HepG2 (cell line): ENCODE results near the gene FXN. TPM values are rescaled to one million over a fixed set of nuclear protein-coding genes. Genes with fewer than 3 reads are reported as not detected.

Source experiments
- ARNT ChIP-seq: fragments of 450-650 bp; IDR thresholded peaks from 2 replicates; pipeline ENCODE4 v1.6.1; 2017
- ARNT2 ChIP-seq: sonication (generic); formaldehyde crosslinking; IDR thresholded peaks from 2 replicates; pipeline ENCODE4 v1.8.0; 2022; ENCODE audit warnings: mild to moderate bottlenecking, low read depth, missing genetic modification reagents, moderate library complexity
- CREB1 ChIP-seq, 2 experiments: fragments of 450-650 bp in 1 of 2; IDR thresholded peaks; 2 replicates each; pipeline ENCODE4 v1.6.1; 2016 to 2017; ENCODE audit warnings: control low read depth in 1 of 2, mild to moderate bottlenecking in 1 of 2, missing compliant biosample characterization in 1 of 2, missing genetic modification characterization in 1 of 2
- NONO ChIP-seq, 2 experiments: fragments of 450-650 bp in 1 of 2; sonication (generic) in 1 of 2; formaldehyde crosslinking in 1 of 2; IDR thresholded peaks in 1 of 2; conservative IDR thresholded peaks in 1 of 2; 2 replicates each; pipeline versions ENCODE4 v1.6.1 to v1.8.0; 2017 to 2022; ENCODE audit warnings: mild to moderate bottlenecking in 1 of 2, missing genetic modification reagents in 1 of 2, moderate library complexity in 1 of 2
- PHF8 ChIP-seq: sonication (generic); formaldehyde crosslinking; IDR thresholded peaks from 2 replicates; pipeline ENCODE4 v1.5.0; 2020; ENCODE audit warnings: missing genetic modification reagents
- RBFOX2 ChIP-seq: fragments of 200-400 bp; formaldehyde crosslinking; IDR thresholded peaks from 2 replicates; pipeline ENCODE4 v1.6.1; 2017; ENCODE audit warnings: low read depth, mild to moderate bottlenecking, low read length
- SAP130 ChIP-seq: IDR thresholded peaks from 2 replicates; pipeline ENCODE4 v1.6.1; 2016; ENCODE audit warnings: low read depth
- SNAI1 ChIP-seq: sonication (generic); formaldehyde crosslinking; IDR thresholded peaks from 2 replicates; pipeline ENCODE4 v1.5.0; 2020; ENCODE audit warnings: mild to moderate bottlenecking, missing genetic modification reagents, borderline replicate concordance
- TMF1 ChIP-seq: sonication (generic); formaldehyde crosslinking; IDR thresholded peaks from 2 replicates; pipeline ENCODE4 v1.8.1; 2022; ENCODE audit warnings: low read depth, missing genetic modification reagents
- ZNF282 ChIP-seq: fragments of 450-650 bp; IDR thresholded peaks from 2 replicates; pipeline ENCODE4 v1.6.1; 2018; ENCODE audit not compliant: partially characterized antibody
- ZNF430 ChIP-seq: sonication (generic); formaldehyde crosslinking; IDR thresholded peaks from 2 replicates; pipeline ENCODE4 v1.9.0; 2021; ENCODE audit warnings: mild to moderate bottlenecking, missing genetic modification reagents
- ZNF644 ChIP-seq: IDR thresholded peaks from 2 replicates; pipeline ENCODE4 v1.6.1; 2016; ENCODE audit warnings: low read depth
- ZNF781 ChIP-seq: sonication (generic); formaldehyde crosslinking; IDR thresholded peaks from 2 replicates; pipeline ENCODE4 v1.5.1; 2020; ENCODE audit warnings: borderline replicate concordance, mild to moderate bottlenecking, missing genetic modification reagents; ENCODE audit errors: not compliant biosample characterization
- polyA plus RNA-seq, 8 experiments: library from polyadenylated mRNA; depleted of rRNA in 3 of 8; stranded (reverse) in 7 of 8; unstranded in 1 of 8; fragments of >200 nt; fragmentation: Illumina TruSeq in 4 of 8; extraction: Trizol in 4 of 8; gene quantifications; 2 replicates each; pipeline versions ENCODE4 v1.2.1 to v1.2.3, GENCODE V29; 2011 to 2016; ENCODE audit warnings: low read depth in 4 of 8, missing spikeins in 1 of 8, mixed read lengths in 1 of 8; ENCODE audit not compliant: insufficient read depth in 1 of 8
- total RNA-seq, 5 experiments: library from RNA; depleted of rRNA; stranded (reverse); fragments of >200 nt; fragmentation: Illumina TruSeq; extraction: Trizol; gene quantifications; 2 replicates each; pipeline ENCODE4 v1.2.3, GENCODE V29; 2016; ENCODE audit warnings: low read depth in 1 of 5
- TF ChIP-seq, protein P1 (sequence below): sonication (generic); formaldehyde crosslinking; IDR thresholded peaks from 2 replicates; pipeline ENCODE4 v1.4.0; 2020; ENCODE audit warnings: mild to moderate bottlenecking, missing genetic modification reagents
- TF ChIP-seq, protein P2 (sequence below): sonication (generic); formaldehyde crosslinking; IDR thresholded peaks from 2 replicates; pipeline ENCODE4 v1.5.1; 2020; ENCODE audit warnings: mild to moderate bottlenecking, missing genetic modification reagents, borderline replicate concordance
- TF ChIP-seq, protein P3 (sequence below): sonication (generic); formaldehyde crosslinking; conservative IDR thresholded peaks from 2 replicates; pipeline ENCODE4 v1.4.0; 2020; ENCODE audit warnings: missing genetic modification reagents
- TF ChIP-seq, protein P4 (sequence below): sonication (generic); formaldehyde crosslinking; IDR thresholded peaks from 2 replicates; pipeline ENCODE4 v1.4.0; 2020; ENCODE audit warnings: mild to moderate bottlenecking, missing genetic modification reagents, borderline replicate concordance
- TF ChIP-seq, protein P5 (sequence below): sonication (generic); formaldehyde crosslinking; IDR thresholded peaks from 2 replicates; pipeline ENCODE4 v1.5.1; 2020; ENCODE audit warnings: missing genetic modification reagents, mild to moderate bottlenecking, borderline replicate concordance
- TF ChIP-seq, protein P6 (sequence below): sonication (generic); formaldehyde crosslinking; IDR thresholded peaks from 2 replicates; pipeline ENCODE4 v1.9.0; 2022; ENCODE audit warnings: low read depth, missing genetic modification reagents

Gene FXN
- total and polyA plus RNA-seq, 2 of the 13 experiments (the other 11 are each of a cell fraction or from before 2014, with no cell fraction given): 24.1 to 26.0 TPM

DNA sequence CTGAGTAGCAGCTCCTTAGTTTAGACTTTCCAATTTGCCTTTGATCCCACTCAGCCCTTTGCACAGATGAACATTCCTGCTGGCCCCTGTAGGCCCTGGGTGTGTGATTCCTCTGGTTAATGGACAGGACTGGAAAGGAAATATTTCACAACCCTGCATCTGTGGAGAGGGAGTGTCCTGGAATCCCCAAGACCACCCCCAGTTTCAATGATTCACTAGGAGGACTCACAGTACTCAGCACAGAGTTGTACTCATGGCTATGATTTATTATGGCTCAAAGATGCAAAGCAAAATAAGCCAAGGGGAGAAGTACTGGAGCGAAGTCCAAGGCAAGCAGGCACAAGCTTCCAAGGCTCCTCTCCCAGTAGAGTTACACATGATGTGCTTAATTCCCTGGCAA, 96.1 kb downstream of the FXN start (continued):
- TF ChIP-seq ZNF781: no peak
- TF ChIP-seq NONO (IDR thresholded peaks at IDR 0.05): no peak
- TF ChIP-seq NONO (CRISPR knock-in tag; conservative IDR thresholded peaks at IDR 0.05): 0 out of 2 replicates have a peak, but pooled peaks have one; percentile 40
- TF ChIP-seq, protein P1, sequence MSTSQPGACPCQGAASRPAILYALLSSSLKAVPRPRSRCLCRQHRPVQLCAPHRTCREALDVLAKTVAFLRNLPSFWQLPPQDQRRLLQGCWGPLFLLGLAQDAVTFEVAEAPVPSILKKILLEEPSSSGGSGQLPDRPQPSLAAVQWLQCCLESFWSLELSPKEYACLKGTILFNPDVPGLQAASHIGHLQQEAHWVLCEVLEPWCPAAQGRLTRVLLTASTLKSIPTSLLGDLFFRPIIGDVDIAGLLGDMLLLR (CRISPR knock-in tag): no peak
- no peak for TF ChIP-seq TMF1
- no peak for TF ChIP-seq RBFOX2
- TF ChIP-seq PHF8 (CRISPR knock-in tag): no peak
- TF ChIP-seq, protein P2, sequence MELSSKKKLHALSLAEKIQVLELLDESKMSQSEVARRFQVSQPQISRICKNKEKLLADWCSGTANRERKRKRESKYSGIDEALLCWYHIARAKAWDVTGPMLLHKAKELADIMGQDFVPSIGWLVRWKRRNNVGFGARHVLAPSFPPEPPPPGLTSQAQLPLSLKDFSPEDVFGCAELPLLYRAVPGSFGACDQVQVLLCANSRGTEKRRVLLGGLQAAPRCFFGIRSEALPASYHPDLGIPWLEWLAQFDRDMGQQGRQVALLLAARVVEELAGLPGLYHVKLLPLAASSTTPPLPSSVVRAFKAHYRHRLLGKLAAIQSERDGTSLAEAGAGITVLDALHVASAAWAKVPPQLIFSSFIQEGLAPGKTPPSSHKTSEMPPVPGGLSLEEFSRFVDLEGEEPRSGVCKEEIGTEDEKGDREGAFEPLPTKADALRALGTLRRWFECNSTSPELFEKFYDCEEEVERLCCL (CRISPR knock-in tag): no peak
- no peak for TF ChIP-seq ARNT2
- TF ChIP-seq, protein P3, sequence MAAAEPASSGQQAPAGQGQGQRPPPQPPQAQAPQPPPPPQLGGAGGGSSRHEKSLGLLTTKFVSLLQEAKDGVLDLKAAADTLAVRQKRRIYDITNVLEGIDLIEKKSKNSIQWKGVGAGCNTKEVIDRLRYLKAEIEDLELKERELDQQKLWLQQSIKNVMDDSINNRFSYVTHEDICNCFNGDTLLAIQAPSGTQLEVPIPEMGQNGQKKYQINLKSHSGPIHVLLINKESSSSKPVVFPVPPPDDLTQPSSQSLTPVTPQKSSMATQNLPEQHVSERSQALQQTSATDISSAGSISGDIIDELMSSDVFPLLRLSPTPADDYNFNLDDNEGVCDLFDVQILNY (CRISPR knock-in tag): no peak
- TF ChIP-seq, protein P4, sequence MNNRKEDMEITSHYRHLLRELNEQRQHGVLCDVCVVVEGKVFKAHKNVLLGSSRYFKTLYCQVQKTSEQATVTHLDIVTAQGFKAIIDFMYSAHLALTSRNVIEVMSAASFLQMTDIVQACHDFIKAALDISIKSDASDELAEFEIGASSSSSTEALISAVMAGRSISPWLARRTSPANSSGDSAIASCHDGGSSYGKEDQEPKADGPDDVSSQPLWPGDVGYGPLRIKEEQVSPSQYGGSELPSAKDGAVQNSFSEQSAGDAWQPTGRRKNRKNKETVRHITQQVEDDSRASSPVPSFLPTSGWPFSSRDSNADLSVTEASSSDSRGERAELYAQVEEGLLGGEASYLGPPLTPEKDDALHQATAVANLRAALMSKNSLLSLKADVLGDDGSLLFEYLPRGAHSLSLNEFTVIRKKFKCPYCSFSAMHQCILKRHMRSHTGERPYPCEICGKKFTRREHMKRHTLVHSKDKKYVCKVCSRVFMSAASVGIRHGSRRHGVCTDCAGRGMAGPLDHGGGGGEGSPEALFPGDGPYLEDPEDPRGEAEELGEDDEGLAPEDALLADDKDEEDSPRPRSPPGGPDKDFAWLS (CRISPR knock-in tag): no peak
- TF ChIP-seq, protein P5, sequence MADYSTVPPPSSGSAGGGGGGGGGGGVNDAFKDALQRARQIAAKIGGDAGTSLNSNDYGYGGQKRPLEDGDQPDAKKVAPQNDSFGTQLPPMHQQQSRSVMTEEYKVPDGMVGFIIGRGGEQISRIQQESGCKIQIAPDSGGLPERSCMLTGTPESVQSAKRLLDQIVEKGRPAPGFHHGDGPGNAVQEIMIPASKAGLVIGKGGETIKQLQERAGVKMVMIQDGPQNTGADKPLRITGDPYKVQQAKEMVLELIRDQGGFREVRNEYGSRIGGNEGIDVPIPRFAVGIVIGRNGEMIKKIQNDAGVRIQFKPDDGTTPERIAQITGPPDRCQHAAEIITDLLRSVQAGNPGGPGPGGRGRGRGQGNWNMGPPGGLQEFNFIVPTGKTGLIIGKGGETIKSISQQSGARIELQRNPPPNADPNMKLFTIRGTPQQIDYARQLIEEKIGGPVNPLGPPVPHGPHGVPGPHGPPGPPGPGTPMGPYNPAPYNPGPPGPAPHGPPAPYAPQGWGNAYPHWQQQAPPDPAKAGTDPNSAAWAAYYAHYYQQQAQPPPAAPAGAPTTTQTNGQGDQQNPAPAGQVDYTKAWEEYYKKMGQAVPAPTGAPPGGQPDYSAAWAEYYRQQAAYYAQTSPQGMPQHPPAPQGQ: no peak
- TF ChIP-seq SAP130 (CRISPR knock-in tag): peak; percentile 58
- no peak for TF ChIP-seq ZNF282
- TF ChIP-seq ARNT: no peak
- TF ChIP-seq CREB1 (IDR thresholded peaks at IDR 0.05): no peak
- TF ChIP-seq CREB1 (CRISPR knock-in tag; IDR thresholded peaks at IDR 0.05): 0 out of 2 replicates have a peak, but pooled peaks have one; percentile 34
- TF ChIP-seq, protein P6, sequence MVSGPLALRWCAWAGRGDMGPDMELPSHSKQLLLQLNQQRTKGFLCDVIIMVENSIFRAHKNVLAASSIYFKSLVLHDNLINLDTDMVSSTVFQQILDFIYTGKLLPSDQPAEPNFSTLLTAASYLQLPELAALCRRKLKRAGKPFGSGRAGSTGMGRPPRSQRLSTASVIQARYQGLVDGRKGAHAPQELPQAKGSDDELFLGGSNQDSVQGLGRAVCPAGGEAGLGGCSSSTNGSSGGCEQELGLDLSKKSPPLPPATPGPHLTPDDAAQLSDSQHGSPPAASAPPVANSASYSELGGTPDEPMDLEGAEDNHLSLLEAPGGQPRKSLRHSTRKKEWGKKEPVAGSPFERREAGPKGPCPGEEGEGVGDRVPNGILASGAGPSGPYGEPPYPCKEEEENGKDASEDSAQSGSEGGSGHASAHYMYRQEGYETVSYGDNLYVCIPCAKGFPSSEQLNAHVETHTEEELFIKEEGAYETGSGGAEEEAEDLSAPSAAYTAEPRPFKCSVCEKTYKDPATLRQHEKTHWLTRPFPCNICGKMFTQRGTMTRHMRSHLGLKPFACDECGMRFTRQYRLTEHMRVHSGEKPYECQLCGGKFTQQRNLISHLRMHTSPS (CRISPR knock-in tag): no peak
- no peak for TF ChIP-seq SNAI1
- TF ChIP-seq ZNF430 (CRISPR knock-in tag): no peak
- TF ChIP-seq ZNF644: 0 out of 2 replicates have a peak, but pooled peaks have one; percentile 14
